Endothelial cell of umbilical vein (primary cell): Measurements from ENCODE around the gene PLAGL2. TPM values are rescaled to one million over a fixed set of nuclear protein-coding genes. Genes with fewer than 3 reads are reported as not detected.

Experiments
- BruUV-seq: library from RNA; stranded (reverse); fragments of 400-500 nt; replicated peaks from 2 replicates; lab custom pipeline; 2021; lab: Mats Ljungman, UMichigan
- CTCF ChIA-PET: fragments of 300-600, 350-600 bp; sonication (Branson Sonifier 250); formaldehyde crosslinking; loops from one replicate; lab custom pipeline; 2021; ENCODE audit warnings: antibody characterized with exemption, inconsistent platforms; lab: Charles Lee
- POLR2A ChIA-PET: fragments of 300-600, 350-600 bp; sonication (Branson Sonifier 250); formaldehyde crosslinking; loops from one replicate; lab custom pipeline; 2021; ENCODE audit warnings: antibody characterized with exemption, inconsistent platforms; lab: Charles Lee
- DNase-seq: peaks from one replicate; pipeline ENCODE4 v3.0.0-alpha.2; 2011; ENCODE audit warnings: low read depth, low spot score
- FAIRE-seq: peaks from 2 replicates; lab custom pipeline; 2011; peaks lifted over from hg19 to GRCh38; lab: Jason Lieb, UNC
- H2AFZ ChIP-seq: 2 replicates; pipeline ENCODE4 v1.6.0; 2012; ENCODE audit warnings: low read depth, low read length, control low read depth, inconsistent platforms
- H3K27ac ChIP-seq: 2 replicates; pipeline ENCODE4 v1.5.1; 2011; ENCODE audit warnings: low read depth, mild to moderate bottlenecking, control low read depth, low read length, moderate library complexity; ENCODE audit not compliant: insufficient read depth
- H3K27me3 ChIP-seq, 2 experiments: 2 replicates each; pipeline versions ENCODE4 v1.6.0 to v1.6.1; 2011; ENCODE audit warnings: low read length in 2 of 2, mixed read lengths in 1 of 2; ENCODE audit not compliant: control insufficient read depth in 2 of 2, insufficient read depth in 2 of 2
- H3K36me3 ChIP-seq, 2 experiments: 2 replicates in 1 of 2; 3 replicates in 1 of 2; pipeline ENCODE4 v1.5.1; 2011; ENCODE audit warnings: low read length in 2 of 2, mild to moderate bottlenecking in 1 of 2, moderate library complexity in 1 of 2; ENCODE audit not compliant: control insufficient read depth in 2 of 2, insufficient read depth in 2 of 2; ENCODE audit errors: extremely low read depth in 1 of 2
- H3K4me1 ChIP-seq: 3 replicates; pipeline ENCODE4 v1.5.1; 2011; ENCODE audit warnings: mild to moderate bottlenecking, low read length; ENCODE audit not compliant: control insufficient read depth, insufficient read depth; ENCODE audit errors: extremely low read depth
- H3K4me2 ChIP-seq: 2 replicates; pipeline ENCODE4 v1.6.1; 2011; ENCODE audit warnings: low read length, control low read depth, mixed read lengths; ENCODE audit not compliant: insufficient read depth
- H3K4me3 ChIP-seq, 3 experiments: fragments of 200-600 bp in 1 of 3; sonication (generic), shearing (Covaris generic) in 1 of 3; replicated peaks in 1 of 3; 2 replicates each; pipeline ENCODE4 v1.5.1; 2011 to 2016; ENCODE audit warnings: control low read depth in 3 of 3, low read length in 3 of 3, mild to moderate bottlenecking in 2 of 3, inconsistent platforms in 1 of 3, low read depth in 1 of 3, moderate library complexity in 1 of 3; ENCODE audit not compliant: insufficient read depth in 1 of 3
- H3K79me2 ChIP-seq: 2 replicates; pipeline ENCODE4 v1.6.0; 2012; ENCODE audit warnings: low read length, inconsistent platforms; ENCODE audit not compliant: control insufficient read depth, insufficient read depth
- H3K9ac ChIP-seq: replicated peaks from 2 replicates; pipeline ENCODE3; 2011; ENCODE audit warnings: low read length, control low read depth; ENCODE audit not compliant: insufficient read depth; ENCODE audit errors: extremely low read depth
- H3K9me1 ChIP-seq: replicated peaks from 3 replicates; pipeline ENCODE4 v1.6.0; 2011; ENCODE audit warnings: mild to moderate bottlenecking, low read length; ENCODE audit not compliant: control insufficient read depth, insufficient read depth; ENCODE audit errors: extremely low read depth
- H3K9me3 ChIP-seq: replicated peaks from 2 replicates; pipeline ENCODE4 v1.5.1; 2012; ENCODE audit warnings: low read length, inconsistent platforms; ENCODE audit not compliant: control insufficient read depth, insufficient read depth
- H4K20me1 ChIP-seq: replicated peaks from 2 replicates; pipeline ENCODE3; 2011; ENCODE audit warnings: mild to moderate bottlenecking, low read length; ENCODE audit not compliant: control insufficient read depth, insufficient read depth; ENCODE audit errors: extremely low read depth
- FOS ChIP-seq: IDR thresholded peaks from 2 replicates; pipeline ENCODE4 v1.6.1; 2011; ENCODE audit warnings: mild to moderate bottlenecking, low read length, moderate library complexity, borderline replicate concordance; ENCODE audit not compliant: insufficient read depth
- GATA2 ChIP-seq: IDR thresholded peaks from 2 replicates; pipeline ENCODE4 v1.7.0; 2011; ENCODE audit warnings: low read depth, mild to moderate bottlenecking, moderate library complexity, mixed read lengths, low read length; ENCODE audit not compliant: insufficient read length, insufficient read depth
- JUN ChIP-seq: IDR thresholded peaks from 2 replicates; pipeline ENCODE4 v1.6.1; 2011; ENCODE audit warnings: borderline replicate concordance, low read depth; ENCODE audit not compliant: insufficient read length, insufficient read depth
- MAX ChIP-seq: IDR thresholded peaks from 2 replicates; pipeline ENCODE4 v1.6.1; 2011; ENCODE audit not compliant: insufficient read depth, insufficient read length
- MYC ChIP-seq: IDR thresholded peaks from one replicate; pipeline ENCODE4 v1.6.1; 2011; ENCODE audit warnings: mild to moderate bottlenecking, low read depth, low read length
- POLR2A ChIP-seq: IDR thresholded peaks from 2 replicates; pipeline ENCODE4 v1.6.1; 2012; ENCODE audit warnings: low read depth, mild to moderate bottlenecking, control low read depth, low read length
- POLR2AphosphoS5 ChIP-seq: IDR thresholded peaks from 2 replicates; pipeline ENCODE4 v1.6.1; 2012; ENCODE audit warnings: low read depth, mild to moderate bottlenecking, control low read depth, low read length, moderate library complexity; ENCODE audit not compliant: insufficient read depth
- dilution Hi-C: fragments of 300-500 bp; cut with MboI; formaldehyde crosslinking; loops from one replicate; pipeline ENCODE4 v1.15.0; 2019; ENCODE audit warnings: low sequenced_read_pairs; ENCODE audit not compliant: extremely low pct_ligation_motif_present
- intact Hi-C: fragments of 100-400 bp; cut with micrococcal nuclease; formaldehyde crosslinking; loops from one replicate; pipeline ENCODE4 v1.10.0; 2022
- polyA plus RNA-seq, 4 experiments: library from polyadenylated mRNA; depleted of rRNA in 3 of 4; stranded (reverse) in 3 of 4; unstranded in 1 of 4; fragments of >200 nt; gene quantifications; 2 replicates each; pipeline versions ENCODE4 v1.2.1 to v1.2.3, GENCODE V29; 2011 to 2012; ENCODE audit warnings: missing spikeins in 1 of 4
- total RNA-seq: library from RNA; stranded (reverse); gene quantifications from 2 replicates; pipeline ENCODE4 v1.2.3, GENCODE V29; 2021

PLAGL2 gene
- total and polyA plus RNA-seq, 2 donors (not counting 3 experiments of a cell fraction or from before 2014, with no cell fraction given): 8.2 to 15.2 TPM

DNA sequence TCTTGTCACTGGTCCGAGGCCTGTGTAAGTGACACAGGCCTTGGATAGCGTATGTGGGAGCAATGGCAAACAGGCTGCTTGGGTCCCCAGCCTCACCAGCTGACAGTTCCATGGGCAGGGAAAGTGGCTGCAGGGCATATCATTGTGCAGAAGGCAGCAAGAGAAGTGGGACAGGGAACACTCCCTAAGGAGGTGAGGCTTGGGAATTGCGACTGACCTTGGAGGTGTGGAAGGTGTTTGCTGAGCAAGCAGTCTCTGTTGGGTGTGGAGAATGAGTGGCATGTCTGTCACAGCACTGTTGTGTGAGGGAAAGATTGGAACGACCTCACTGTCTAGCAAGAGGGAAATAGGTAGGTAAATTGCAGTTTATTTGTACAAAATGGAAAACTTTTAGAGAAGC lies 16.9 kb upstream of the PLAGL2 start:
- no peak overlapping the region for H3K9ac ChIP-seq
- H3K4me2 ChIP-seq: no peak overlapping the region
- H3K4me1 ChIP-seq: no peaks in the 10 kb centered on the region
- dilution Hi-C loops: no loop called here
- CTCF ChIA-PET: no interaction called here
- H3K36me3 ChIP-seq: peaks cover 2 to 22% of the 10 kb centered on the region in 2 experiments
- H3K9me3 ChIP-seq: no peaks in the 10 kb centered on the region
- POLR2A ChIA-PET: no interaction called here
- no peak overlapping the region for H3K4me3 ChIP-seq
- H3K27ac ChIP-seq: no peak overlapping the region
- no TSS peak for BruUV-seq
- no peak for DNase-seq
- H3K27me3 ChIP-seq: no peaks in the 10 kb centered on the region
- TF ChIP-seq POLR2A: no peak
- no peak for TF ChIP-seq MAX
- no peak for TF ChIP-seq JUN
- no peak for TF ChIP-seq FOS
- TF ChIP-seq POLR2AphosphoS5: no peak
- TF ChIP-seq MYC: no peak
- H2AFZ ChIP-seq: no peak overlapping the region
- FAIRE-seq: no peak
- no peaks in the 10 kb centered on the region for H4K20me1 ChIP-seq
- no peaks in the 10 kb centered on the region for H3K9me1 ChIP-seq
- intact Hi-C loops: no loop called here
- H3K79me2 ChIP-seq: no peaks in the 10 kb centered on the region

- H4K20me1 ChIP-seq: no peaks in the 10 kb centered on the region
- CTCF ChIA-PET: interaction anchor here (0.9 to 1.1 kb wide), 2 partner anchors 9 to 13 kb away, joined by 3 read pairs; no protein-coding TSS in a partner anchor
- H3K79me2 ChIP-seq: no peaks in the 10 kb centered on the region
- no peak overlapping the region for H3K27ac ChIP-seq
- intact Hi-C loops (no loop called here), dilution Hi-C loops (no loop called here)
- no peak overlapping the region for H2AFZ ChIP-seq
- no peak overlapping the region for H3K4me3 ChIP-seq
- H3K27me3 ChIP-seq: no peaks in the 10 kb centered on the region
- no peaks in the 10 kb centered on the region for H3K9me1 ChIP-seq
- no peak for FAIRE-seq
- peaks cover 6 to 13% of the 10 kb centered on the region in 2 experiments for H3K36me3 ChIP-seq
- no peaks in the 10 kb centered on the region for H3K9me3 ChIP-seq
- no peak for TF ChIP-seq GATA2
- no peak for TF ChIP-seq POLR2A
- no TSS peak for BruUV-seq
- DNase-seq: peak; percentile 15
- no peak overlapping the region for H3K4me2 ChIP-seq
- POLR2A ChIA-PET: no interaction called here
- peaks cover 11% of the 10 kb centered on the region for H3K4me1 ChIP-seq
- H3K9ac ChIP-seq: no peak overlapping the region
Observed at GRCh38 chr20:32218156-32218900, 10.8 kb upstream of the PLAGL2 start.
